DMS 273 treated with DMSO at 0.1 percent for 48 hours (cell line): ENCODE results near the gene C2orf81.
"Not testable (repeated sequence)": the region's sequence is repeated elsewhere in the genome, so short reads cannot be mapped to it uniquely, and the experiment has no call there.

Source experiments
- DNase-seq: peaks from one replicate; lab custom pipeline; 2025; lab: John Stamatoyannopoulos, UW

C2orf81 gene

DNA sequence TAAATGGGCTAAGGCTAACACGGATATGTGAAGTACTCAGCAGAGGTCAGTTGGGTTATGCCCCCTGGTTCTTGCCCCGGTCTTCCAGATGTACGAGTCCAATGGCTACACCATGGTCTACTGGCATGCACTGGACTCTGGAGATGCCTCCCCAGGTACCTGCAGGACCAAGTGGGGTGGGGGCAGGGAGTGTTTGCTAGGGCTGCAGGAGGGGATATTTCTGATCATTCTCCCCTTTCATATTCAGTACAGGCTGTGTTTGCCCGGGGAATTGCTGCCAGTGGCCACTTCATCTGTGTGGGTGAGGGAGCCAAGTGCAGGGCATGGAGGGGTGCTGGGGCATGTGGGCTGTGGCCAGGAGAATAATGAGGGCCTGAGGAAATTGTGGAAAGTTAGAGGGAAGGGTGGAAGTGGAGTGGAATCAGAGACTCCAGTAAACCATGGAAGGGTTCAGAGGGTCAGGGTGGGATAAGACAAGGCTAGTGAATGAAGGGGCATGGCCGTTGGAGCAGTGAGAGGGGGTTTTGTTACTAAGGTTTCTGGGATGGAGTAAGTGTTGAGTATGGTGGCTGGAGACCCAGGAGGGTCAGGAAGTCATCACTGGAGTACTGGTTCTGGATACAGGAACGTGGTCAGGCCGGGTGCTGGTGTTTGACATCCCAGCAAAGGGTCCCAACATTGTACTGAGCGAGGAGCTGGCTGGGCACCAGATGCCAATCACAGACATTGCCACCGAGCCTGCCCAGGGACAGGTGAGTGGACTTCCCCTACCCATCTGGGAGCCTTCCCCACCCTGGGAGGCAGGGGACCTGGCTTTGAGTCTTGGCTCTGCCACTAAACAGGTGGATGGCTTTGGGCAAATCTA lies 2.0 kb upstream of the C2orf81 start:
- no peak for DNase-seq

DNA sequence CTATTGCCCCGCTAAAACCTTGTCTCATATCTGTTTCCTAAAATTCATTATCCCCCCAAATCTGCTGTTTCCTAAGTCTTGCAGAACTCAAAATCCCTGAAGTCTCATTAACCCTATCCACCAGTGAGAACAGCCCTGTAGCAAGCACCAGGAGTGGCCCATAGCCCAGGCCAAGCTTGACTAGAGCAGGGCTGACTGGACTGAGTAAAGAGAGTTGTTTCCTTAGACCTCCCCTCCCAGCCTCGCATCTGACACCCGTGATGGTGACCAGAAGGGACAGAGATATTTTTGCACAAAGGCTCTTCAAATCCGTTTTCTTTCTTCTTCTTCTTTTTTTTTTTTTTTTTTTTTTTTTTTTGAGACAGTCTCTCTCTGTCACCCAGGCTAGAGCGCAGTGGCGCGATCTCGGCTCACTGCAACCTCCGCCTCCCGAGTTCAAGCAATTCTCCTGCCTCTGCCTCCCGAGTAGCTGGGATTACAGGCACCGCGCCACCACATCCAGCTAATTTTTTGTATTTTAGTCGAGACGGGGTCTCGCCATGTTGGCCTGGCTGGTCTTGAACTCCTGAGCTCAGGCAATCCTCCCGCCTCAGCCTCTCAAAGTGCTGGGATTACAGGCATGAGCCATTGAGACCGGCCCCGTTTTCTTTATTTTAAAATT lies 846 bp downstream of the C2orf81 start:
- DNase-seq = not testable (repeated sequence)

DNA sequence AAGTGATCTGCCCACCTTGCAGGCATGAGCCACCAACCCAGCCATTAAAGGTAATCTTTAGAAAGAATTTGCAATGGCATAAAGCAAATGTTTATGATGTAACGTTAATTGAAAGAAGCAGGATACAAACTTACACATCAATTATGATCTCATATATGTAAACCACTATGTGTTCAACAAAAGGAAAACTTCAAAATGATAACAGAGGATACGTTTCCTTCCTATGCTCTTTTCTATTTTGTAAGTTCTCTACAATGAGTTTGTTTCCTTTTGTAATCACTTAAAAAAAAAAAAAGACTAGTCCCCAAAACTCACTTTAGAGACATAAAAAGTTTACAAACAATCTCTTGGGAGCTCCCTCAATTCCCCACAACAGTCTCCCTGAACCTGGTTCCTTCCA lies 1.4 kb downstream of the C2orf81 start:
- no peak for DNase-seq

DNA sequence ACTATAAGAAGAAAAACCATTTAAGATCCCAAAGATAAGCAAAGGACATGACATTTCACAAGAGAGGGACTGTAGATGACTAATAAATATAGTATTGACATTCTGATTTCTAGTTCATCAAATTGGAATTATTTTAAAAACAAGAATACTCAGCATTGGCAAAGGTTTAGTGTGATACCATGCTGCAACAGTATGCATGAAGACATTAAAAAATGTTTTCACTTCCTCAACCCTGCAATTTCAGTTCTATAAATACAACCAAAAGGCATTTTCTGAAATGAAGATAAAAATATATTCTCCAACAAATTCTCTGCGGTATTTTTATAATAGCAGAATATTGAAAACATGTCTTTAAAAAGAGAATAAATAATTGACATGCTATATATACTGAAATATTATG lies 2.1 kb downstream of the C2orf81 start:
- no peak for DNase-seq

DNA sequence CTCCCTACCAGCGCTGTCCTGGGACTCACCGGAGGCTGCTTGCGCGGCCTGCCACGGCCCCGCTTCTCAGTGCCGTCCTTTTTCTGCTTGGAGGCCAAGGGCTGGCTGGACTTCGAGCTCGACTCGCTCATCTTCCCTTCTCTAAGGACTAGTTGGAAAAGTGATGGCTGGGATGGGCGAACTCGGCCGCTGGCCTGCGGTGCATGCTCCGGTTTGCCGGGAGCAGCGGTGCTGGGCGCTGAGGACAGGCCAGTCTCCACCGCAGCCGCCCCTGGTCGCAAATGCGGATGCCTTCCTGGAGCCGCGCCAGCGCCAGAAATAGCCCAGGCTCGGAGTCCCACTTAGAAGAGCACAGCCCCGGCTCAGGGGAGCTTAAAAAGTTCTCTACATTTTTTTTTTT lies 3.1 kb downstream of the C2orf81 start:
- no peak for DNase-seq

DNA sequence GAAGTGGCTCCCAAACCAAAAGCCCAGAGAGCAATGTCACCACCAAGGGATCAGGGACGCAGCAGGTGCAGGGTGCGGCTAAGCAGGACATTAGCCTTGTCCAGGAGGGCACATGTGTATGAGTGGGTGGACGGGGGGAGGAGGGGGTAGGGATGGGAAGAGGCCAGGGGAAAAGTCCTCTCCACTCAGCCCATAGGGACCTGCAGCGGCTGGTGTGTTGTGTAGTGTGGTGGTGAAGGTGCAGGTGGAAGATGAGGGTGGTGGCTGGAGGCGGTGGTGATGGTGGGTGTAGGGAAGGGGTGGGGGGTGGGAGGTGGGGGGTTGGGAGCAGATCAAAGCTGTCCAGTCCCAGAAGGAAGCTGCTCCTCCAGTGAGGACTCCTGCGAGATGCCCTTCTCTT lies 3.7 kb downstream of the C2orf81 start:
- no peak for DNase-seq

DNA sequence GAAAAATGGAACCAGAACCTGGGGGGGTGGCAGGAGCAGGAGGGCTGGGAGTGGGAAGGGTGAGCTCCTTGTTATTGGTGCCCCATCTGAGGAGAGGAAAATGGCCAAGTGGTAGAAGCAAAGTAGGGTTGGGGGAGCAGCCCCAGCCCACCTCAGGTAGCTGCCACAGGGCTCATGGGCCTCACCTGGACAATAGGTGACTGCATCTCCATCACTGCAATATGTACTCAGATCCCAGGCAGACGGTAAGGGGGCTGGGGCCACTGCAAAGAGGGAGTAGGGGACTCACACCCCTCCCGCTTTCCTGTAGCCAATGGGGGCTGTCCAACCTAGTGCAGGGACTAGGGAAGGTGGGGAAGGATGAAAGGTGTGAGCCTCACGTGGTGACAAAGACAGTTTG lies 4.2 kb downstream of the C2orf81 start:
- DNase-seq = no peak

DNA sequence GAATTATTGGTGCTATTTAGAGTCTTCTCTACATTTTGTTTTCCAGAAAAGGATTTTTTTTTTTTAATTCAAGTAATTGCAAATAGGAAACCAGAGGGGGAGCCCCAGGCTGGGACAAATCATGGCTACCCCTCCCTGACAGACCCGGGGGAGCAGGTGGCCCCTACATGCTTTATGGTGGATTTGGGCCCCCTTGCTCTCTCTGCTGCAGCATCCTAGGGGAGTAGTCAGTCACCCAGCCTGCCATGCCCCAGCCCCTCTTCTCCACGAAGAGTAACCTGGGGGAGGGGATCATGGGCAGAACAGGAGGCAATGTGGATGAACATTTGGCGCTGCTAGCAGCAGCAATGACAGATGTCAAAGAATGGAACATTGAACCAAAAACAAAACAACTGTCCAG lies 4.6 kb downstream of the C2orf81 start:
- no peak for DNase-seq

DNA sequence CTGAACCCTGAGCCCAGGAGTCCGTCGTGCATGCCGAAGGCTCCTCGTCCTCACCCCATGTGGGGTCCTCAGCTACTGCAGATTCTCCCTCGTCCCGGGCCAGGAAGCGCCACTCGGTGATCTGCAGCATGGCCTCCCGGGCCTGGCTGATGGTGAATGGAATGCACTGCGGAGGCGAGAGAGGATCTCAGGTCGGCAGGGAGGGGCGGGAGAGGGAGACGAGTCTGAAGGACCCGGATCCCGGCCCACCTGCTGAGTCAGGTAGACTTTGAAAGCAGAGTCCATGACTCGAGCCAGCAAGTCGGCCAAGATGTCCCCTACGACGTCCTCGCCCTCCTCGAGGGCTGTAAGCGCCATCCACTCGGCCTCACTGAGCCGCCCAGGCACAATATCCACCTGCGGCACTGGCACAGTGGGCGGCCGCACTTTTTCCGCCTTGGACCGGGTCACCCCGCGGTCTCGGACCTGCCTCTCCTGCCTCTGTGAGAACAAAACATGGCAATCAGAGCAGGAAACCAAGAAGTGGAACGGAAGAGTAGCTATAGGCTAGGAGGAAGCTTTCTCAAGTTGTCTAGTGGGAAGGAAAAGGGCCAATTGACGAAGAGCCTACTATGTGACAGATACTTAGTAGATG lies 5.5 kb downstream of the C2orf81 start:
- DNase-seq = no peak

DNA sequence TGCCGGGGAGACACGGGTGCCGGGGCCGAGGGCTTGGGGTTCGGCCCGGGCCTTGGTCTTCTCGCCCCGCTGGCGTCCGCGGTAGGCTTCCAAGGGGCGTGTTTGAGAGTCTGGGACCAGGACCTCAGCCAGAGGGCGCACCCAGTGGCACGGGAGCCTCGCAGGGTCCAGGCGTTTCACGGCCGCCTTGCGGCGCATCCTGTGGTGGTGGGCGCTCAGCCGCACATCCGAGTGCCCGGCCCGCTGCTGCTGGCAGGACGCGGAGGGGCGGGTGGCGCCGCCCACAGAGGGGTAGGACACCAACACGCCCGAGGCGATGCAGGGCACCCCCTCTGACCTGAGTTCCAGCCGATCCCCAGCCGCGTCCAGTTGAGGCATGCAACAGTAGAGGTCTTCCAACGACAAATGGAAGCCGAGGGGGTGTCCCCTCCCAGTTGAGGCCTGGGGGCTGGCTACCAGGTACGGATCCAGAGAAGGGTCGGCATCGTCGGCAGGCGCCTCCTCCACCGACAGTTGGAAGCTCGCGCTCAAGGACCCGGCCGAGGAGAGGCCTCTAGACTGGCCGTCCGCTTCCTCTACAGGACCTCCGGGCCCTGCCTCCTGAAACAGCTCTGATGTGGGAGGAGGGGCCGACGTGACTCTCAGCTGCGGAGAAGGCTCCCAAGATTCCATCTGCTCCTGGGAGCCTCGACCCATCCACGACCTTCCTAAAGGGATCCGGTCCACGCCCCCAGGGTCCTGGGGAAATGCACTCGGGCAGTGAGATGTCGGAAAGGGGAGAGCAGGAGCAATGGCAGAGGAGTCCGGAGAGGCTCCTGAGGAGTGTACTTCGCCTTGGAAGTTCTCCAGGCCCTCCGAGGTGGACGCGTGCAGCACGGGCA lies 6.3 kb downstream of the C2orf81 start:
- no peak for DNase-seq

DNA sequence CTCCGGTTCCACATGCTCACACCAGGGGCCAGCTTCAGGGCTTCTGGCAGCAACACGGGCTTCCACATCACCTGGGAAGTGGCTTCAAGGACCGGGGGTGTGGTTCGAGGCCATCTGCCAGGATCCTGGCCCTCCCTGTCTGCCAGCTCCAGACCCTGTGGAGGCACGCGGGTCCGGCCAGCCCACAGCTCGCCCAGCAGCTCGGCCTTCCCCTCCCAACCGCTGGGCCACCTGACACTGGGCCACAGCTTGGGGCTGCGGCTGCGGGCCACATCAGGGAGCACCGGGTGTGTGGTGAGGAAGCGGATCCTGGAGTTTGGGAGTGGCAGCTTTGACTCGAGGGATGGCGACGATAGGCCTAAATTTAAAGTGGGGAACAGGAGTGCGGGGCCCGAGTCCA lies 7.0 kb downstream of the C2orf81 start:
- DNase-seq = no peak

DNA sequence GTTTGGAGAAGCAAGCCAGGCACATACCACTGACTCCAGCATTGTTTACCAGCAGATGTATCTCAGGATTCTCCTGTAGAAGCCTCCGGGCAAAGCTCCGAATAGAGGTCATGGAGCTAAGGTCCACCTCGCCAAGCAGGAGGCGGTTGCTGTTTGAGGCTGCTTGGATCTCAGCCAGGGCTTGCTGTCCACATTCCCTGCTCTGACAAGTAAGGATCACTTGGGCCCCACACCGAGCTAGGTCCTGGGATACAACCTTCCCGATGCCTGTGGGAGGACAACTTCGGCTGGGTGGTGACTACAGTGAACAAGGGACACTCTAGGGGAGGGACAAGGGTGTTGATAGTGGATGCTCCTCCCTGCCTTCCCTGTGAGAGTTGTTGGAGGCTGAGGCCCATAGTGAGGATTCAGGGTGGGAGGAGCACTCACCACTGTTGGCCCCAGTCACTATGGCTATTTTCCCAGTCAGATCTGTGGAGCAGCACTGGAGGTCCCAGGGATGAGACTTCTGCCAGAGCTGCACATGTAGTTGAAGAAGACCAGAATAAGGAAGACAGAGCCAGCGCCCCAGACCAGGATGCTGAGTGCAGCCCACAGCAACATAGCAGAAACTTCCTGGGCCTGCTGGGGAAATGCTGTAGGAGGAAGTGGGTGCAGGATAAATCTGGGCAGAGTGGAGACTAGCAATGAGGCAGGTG lies 8.3 kb downstream of the C2orf81 start:
- no peak for DNase-seq

DNA sequence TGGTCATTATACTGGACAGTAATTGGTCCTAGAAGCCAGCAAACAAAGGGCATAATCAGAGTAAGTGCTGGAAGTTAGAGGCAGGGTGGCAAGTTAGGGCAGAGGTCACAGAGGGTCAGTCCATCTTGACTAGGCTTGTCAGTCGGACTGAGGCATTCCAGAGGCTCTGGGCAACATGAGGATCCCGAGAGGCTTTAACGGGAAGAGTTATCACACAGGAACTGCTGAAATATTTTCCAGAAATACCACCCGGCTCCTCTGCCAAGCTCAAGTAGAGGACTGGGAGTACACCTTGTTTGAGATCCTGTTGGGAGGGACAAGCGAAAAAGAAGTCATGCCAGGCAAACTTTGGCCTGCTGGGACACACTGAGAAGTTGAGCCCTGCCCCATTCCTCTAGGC lies 13.7 kb downstream of the C2orf81 start:
- no peak for DNase-seq

DNA sequence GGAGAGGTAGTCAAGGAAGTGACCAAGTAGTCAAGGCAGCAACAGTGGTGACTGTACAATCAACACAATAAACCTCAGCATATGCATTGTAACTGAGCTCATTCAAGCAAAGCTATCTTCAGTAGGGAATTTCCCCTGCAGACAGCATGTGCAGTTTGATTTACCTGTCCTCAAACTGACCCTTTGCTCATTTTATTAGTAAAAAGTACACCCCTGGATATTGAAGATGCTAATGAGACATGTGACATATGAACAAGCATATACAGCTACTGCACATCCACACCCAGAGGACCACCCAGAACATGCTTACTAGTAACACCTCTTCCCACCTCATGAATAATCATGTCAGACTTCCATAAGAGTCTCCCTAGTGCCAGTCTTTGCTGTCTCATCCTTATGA lies 15.4 kb downstream of the C2orf81 start:
- DNase-seq = no peak

DNA sequence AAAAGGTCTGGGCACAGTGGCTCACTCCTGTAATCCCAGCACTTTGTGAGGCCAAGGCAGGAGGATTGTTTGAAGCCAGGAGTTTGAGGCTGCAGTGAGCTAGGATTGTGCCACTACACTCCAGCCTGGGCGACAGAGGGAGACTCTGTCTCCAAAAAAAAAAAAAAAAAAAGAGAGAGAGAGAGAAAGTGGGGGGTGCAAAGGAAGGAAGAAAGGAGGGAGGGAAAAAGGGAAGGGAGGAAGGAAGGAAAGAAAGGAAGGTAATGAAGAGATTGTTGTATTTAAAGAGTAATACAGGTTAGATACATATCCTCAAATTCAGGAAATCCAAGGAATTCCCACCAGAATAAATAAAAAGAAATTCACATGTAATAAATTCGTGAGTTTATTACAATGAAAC lies 19.5 kb downstream of the C2orf81 start:
- no peak for DNase-seq

DNA sequence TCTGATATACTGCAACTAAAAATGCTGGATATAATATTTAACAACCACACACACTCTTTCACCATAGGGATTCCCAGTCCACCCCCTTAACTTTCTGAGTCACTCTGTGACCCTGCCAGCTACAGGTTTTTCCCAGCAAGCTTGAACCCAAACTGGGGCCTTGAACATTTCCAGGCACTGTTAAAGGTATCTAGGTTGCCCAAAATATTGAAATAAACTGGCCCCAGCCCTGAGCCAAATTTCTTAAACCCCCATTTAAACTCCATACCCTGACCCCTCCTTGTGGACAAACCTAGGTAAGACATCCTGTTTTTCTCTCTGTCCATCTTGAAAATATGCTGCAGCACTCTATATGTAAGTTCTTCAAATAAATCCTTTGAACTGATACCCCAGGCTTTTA lies 21.6 kb downstream of the C2orf81 start:
- DNase-seq = peak; percentile 5

DNA sequence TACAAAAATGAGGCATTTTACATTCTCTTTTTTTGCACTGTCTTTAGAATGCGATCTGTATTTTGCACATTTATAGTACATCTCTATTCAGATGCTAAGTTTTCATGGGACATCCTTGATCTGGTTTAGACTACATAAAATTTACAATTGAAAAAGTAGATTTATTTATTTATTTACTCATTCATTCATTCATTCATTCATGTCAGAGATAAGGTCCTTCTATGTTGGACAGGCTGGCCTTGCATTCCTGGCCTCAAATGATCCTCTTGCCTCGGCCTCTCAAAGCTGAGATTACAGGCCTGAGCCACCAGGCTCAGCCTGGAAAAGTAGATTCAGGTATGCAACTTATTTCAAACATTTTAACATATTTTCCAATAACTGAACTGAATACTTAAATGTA lies 25.3 kb downstream of the C2orf81 start:
- no peak for DNase-seq

DNA sequence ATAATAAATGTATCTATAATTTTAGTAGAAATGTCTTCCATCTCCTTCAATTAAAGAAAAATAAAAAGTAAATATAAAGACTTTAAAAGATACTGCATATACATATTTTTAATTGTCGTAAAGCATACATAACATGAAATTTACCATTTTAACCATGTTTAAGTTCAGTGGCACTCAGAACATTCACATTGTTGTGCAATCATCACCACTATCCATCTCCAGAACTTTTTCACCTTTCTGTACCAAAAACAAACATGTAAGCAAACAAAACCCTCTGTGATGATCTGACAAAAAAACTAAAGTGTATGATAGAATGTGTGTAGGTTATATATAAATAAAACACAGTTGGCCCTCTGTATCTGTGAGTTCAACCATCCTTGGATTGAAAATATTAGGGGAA lies 27.9 kb downstream of the C2orf81 start:
- no peak for DNase-seq

DNA sequence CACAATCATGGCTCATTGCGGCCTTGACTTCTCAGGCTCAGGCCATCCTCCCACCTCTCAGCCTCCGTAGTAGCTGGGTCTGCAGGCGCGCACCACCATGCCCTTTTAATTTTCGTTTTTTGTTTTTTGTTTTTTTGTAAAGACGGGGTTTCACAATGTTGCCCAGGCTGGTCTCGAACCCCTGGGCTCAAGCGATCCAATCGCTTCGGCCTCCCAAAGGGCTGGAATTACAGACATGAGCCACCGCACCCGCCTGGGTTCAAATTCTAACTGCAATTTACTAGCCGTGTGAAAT lies 29.0 kb downstream of the C2orf81 start:
- no peak for DNase-seq

DNA sequence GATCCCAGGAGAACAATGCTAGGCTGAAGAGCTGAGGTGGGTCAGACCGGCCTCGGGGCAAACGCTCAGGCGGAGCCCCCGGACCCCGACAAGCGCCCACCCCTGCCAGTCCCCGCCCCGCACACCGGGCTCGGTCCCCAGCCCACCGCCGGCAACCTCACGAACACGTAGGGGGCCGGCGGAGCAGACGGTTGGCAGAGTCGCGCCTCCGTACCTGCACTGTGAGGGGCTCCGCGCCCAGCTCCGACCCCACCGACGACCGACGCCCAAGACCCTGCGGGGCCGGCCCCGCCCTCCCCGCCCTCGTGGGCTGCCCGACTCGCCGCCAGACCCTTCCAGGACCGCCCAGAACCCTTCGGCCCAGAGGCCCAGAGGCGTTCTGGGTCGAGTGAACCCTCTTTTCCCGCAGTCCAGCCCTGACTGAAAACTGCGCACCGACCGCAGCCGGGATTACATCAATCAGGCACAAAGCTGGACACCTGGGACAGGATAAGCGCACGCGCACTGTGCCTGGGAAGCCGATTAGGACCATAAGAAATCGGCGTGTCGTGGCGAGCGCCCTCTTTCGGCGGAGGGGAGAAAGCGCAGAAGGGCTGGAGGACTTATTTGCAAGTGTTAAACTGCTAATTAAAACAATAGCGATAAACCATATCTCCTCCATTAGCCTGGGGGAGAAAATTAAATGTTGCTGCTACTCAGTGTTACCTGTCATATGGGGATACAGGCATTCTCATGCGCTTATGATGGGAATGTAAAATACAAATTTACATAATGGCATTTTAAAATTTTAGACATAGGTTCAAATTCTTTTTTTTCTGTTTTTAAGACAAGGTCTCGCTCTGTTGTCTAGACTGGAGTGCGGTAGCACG lies 29.6 kb downstream of the C2orf81 start:
- peak; percentile 84 for DNase-seq

DNA sequence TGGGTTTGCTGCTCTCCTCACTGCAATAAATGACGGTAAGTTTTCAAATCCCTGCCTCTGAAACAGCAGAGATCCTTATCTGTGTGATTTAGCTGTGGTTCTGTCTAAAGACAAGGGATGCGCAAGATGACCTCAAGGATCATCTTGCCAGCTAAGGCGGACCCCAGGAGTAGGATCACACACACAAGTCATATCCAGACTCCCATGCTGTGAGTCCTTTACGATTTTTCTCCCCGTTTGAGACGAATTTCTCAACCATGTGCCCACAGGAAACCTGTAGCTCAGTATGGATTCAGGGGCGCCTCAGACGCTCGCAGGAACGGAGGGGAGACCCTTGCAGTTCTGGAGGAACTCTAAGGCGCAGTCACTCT lies 30.2 kb downstream of the C2orf81 start:
- no peak for DNase-seq
